WTC11 (cell line): ENCODE results near the gene MZF1. TPM values are rescaled to one million over a fixed set of nuclear protein-coding genes. Genes with fewer than 3 reads are reported as not detected.

Experiments used
- ATAC-seq: fragments of 200-7000 bp; cut with Tn5 transposase; 2 replicates; pipeline ENCODE4 v1.10.0; 2021; ENCODE audit warnings: mild to moderate bottlenecking, moderate library complexity
- CTCF ChIA-PET: fragments of 300-600 bp; sonication (Branson Sonifier 250); formaldehyde crosslinking; loops from one replicate; lab custom pipeline; 2021; ENCODE audit warnings: antibody characterized with exemption; lab: Charles Lee
- POLR2A ChIA-PET: fragments of 350-600 bp; sonication (Branson Sonifier 250); formaldehyde crosslinking; loops from one replicate; lab custom pipeline; 2021; ENCODE audit warnings: antibody characterized with exemption; lab: Charles Lee
- DNase-seq: peaks from one replicate; pipeline ENCODE4 v3.0.0; 2021; ENCODE audit warnings: low spot score
- H3K27ac Mint-ChIP-seq: 2 replicates; pipeline ENCODE4 v1.8.0; 2021; ENCODE audit warnings: mixed read lengths
- H3K27me3 Mint-ChIP-seq: 2 replicates; pipeline ENCODE4 v1.8.0; 2021; ENCODE audit warnings: low read depth, mild to moderate bottlenecking, moderate library complexity, mixed read lengths
- H3K36me3 Mint-ChIP-seq: 2 replicates; pipeline ENCODE4 v1.8.0; 2021; ENCODE audit warnings: mixed read lengths
- H3K4me1 Mint-ChIP-seq: 2 replicates; pipeline ENCODE4 v1.8.0; 2022; ENCODE audit warnings: mixed read lengths
- H3K4me3 Mint-ChIP-seq: 2 replicates; pipeline ENCODE4 v1.8.0; 2021; ENCODE audit warnings: mild to moderate bottlenecking, moderate library complexity, mixed read lengths
- H3K9me3 Mint-ChIP-seq: 2 replicates; pipeline ENCODE4 v1.8.0; 2021; ENCODE audit warnings: mixed read lengths
- ATF1 ChIP-seq: sonication (generic); formaldehyde crosslinking; IDR thresholded peaks from 2 replicates; pipeline ENCODE4 v1.8.1; 2023; ENCODE audit warnings: mild to moderate bottlenecking, moderate library complexity, missing genetic modification reagents
- CREM ChIP-seq: sonication (generic); formaldehyde crosslinking; IDR thresholded peaks from 2 replicates; pipeline ENCODE4 v1.8.1; 2022; ENCODE audit warnings: mild to moderate bottlenecking, missing genetic modification reagents, moderate library complexity
- E2F1 ChIP-seq: sonication (generic); formaldehyde crosslinking; IDR thresholded peaks from 2 replicates; pipeline ENCODE4 v1.8.0; 2022; ENCODE audit warnings: mild to moderate bottlenecking, missing genetic modification reagents
- FOXK1 ChIP-seq: sonication (generic); formaldehyde crosslinking; IDR thresholded peaks from 2 replicates; pipeline ENCODE4 v1.8.0; 2022; ENCODE audit warnings: mild to moderate bottlenecking, moderate library complexity, missing genetic modification reagents
- GRHL2 ChIP-seq: fragments of 250-450 bp; sonication (Bioruptor Pico); IDR thresholded peaks from 2 replicates; pipeline ENCODE4 v1.8.0; 2022; ENCODE audit warnings: mild to moderate bottlenecking, moderate library complexity; ENCODE audit not compliant: insufficient replicate concordance, severe bottlenecking
- HMGA2 ChIP-seq: fragments of 250-450 bp; sonication (Bioruptor Pico); IDR thresholded peaks from 2 replicates; pipeline ENCODE4 v1.4.0; 2021; ENCODE audit warnings: mild to moderate bottlenecking, moderate library complexity
- IRF1 ChIP-seq: sonication (generic); formaldehyde crosslinking; IDR thresholded peaks from 2 replicates; pipeline ENCODE4 v1.8.0; 2023; ENCODE audit warnings: missing genetic modification reagents
- JAZF1 ChIP-seq: fragments of 250-450 bp; sonication (Bioruptor Pico); IDR thresholded peaks from 2 replicates; pipeline ENCODE4 v1.9.0; 2021; ENCODE audit warnings: moderate library complexity, mild to moderate bottlenecking, inconsistent platforms
- KAT7 ChIP-seq: sonication (generic); formaldehyde crosslinking; IDR thresholded peaks from 2 replicates; pipeline ENCODE4 v1.8.1; 2023; ENCODE audit warnings: missing genetic modification reagents, mild to moderate bottlenecking, borderline replicate concordance
- NFATC4 ChIP-seq: fragments of 250-450 bp; sonication (Bioruptor Pico); IDR thresholded peaks from 2 replicates; pipeline ENCODE4 v1.9.0; 2021; ENCODE audit warnings: mild to moderate bottlenecking
- NFE2L1 ChIP-seq: sonication (generic); formaldehyde crosslinking; IDR thresholded peaks from 2 replicates; pipeline ENCODE4 v1.8.1; 2023; ENCODE audit warnings: missing genetic modification reagents
- NFYB ChIP-seq: sonication (generic); formaldehyde crosslinking; conservative IDR thresholded peaks from 2 replicates; pipeline ENCODE4 v1.8.0; 2022; ENCODE audit warnings: low read depth, missing genetic modification reagents
- NR2C2 ChIP-seq: sonication (generic); formaldehyde crosslinking; IDR thresholded peaks from 2 replicates; pipeline ENCODE4 v1.8.0; 2022; ENCODE audit warnings: mild to moderate bottlenecking, missing genetic modification reagents
- SMAD4 ChIP-seq: sonication (generic); formaldehyde crosslinking; IDR thresholded peaks from 2 replicates; pipeline ENCODE4 v1.8.0; 2022; ENCODE audit warnings: mild to moderate bottlenecking, missing genetic modification reagents
- SP1 ChIP-seq: sonication (generic); formaldehyde crosslinking; conservative IDR thresholded peaks from 2 replicates; pipeline ENCODE4 v1.8.1; 2022; ENCODE audit warnings: missing genetic modification reagents
- TEAD4 ChIP-seq: sonication (generic); formaldehyde crosslinking; IDR thresholded peaks from 2 replicates; pipeline ENCODE4 v1.8.0; 2022; ENCODE audit warnings: mild to moderate bottlenecking, missing genetic modification reagents
- TP53 ChIP-seq: sonication (generic); formaldehyde crosslinking; IDR thresholded peaks from 2 replicates; pipeline ENCODE4 v1.8.1; 2023; ENCODE audit warnings: mild to moderate bottlenecking, missing genetic modification reagents
- USF2 ChIP-seq: sonication (generic); formaldehyde crosslinking; IDR thresholded peaks from 2 replicates; pipeline ENCODE4 v1.8.1; 2023; ENCODE audit warnings: mild to moderate bottlenecking, missing genetic modification reagents, moderate library complexity
- ZBTB21 ChIP-seq: sonication (generic); formaldehyde crosslinking; IDR thresholded peaks from 2 replicates; pipeline ENCODE4 v1.8.1; 2023; ENCODE audit warnings: mild to moderate bottlenecking, missing genetic modification reagents, borderline replicate concordance
- ZNF121 ChIP-seq: sonication (generic); formaldehyde crosslinking; IDR thresholded peaks from 2 replicates; pipeline ENCODE4 v1.8.0; 2023; ENCODE audit warnings: missing genetic modification reagents
- ZNF219 ChIP-seq: sonication (generic); formaldehyde crosslinking; IDR thresholded peaks from 2 replicates; pipeline ENCODE4 v1.8.0; 2023; ENCODE audit warnings: missing genetic modification reagents, mild to moderate bottlenecking, borderline replicate concordance
- ZNF416 ChIP-seq: fragments of 250-450 bp; sonication (Bioruptor Pico); IDR thresholded peaks from 2 replicates; pipeline ENCODE4 v1.9.0; 2021; ENCODE audit warnings: mild to moderate bottlenecking, inconsistent platforms
- ZNF423 ChIP-seq: fragments of 250-450 bp; sonication (Bioruptor Pico); IDR thresholded peaks from 2 replicates; pipeline ENCODE4 v2.1.2; 2022; ENCODE audit warnings: mild to moderate bottlenecking, moderate library complexity
- total RNA-seq: library from RNA; stranded (reverse); gene quantifications from 3 replicates; pipeline ENCODE4 v1.2.3, GENCODE V29; 2021
- TF ChIP-seq, protein P1 (sequence below): sonication (generic); formaldehyde crosslinking; IDR thresholded peaks from 2 replicates; pipeline ENCODE4 v1.8.0; 2022; ENCODE audit warnings: mild to moderate bottlenecking, missing genetic modification reagents
- TF ChIP-seq, protein P2 (sequence below): sonication (generic); formaldehyde crosslinking; IDR thresholded peaks from 2 replicates; pipeline ENCODE4 v1.8.1; 2023; ENCODE audit warnings: mild to moderate bottlenecking, missing genetic modification reagents
- TF ChIP-seq, protein P3 (sequence below): sonication (generic); formaldehyde crosslinking; IDR thresholded peaks from 2 replicates; pipeline ENCODE4 v1.8.0; 2022; ENCODE audit warnings: mild to moderate bottlenecking, missing genetic modification reagents
- TF ChIP-seq, protein P4 (sequence below): sonication (generic); formaldehyde crosslinking; IDR thresholded peaks from 2 replicates; pipeline ENCODE4 v1.8.1; 2023; ENCODE audit warnings: mild to moderate bottlenecking, moderate library complexity, missing genetic modification reagents

The MZF1 gene
- total RNA-seq, 1 experiment from 2014 or later, result 22.2 TPM

DNA sequence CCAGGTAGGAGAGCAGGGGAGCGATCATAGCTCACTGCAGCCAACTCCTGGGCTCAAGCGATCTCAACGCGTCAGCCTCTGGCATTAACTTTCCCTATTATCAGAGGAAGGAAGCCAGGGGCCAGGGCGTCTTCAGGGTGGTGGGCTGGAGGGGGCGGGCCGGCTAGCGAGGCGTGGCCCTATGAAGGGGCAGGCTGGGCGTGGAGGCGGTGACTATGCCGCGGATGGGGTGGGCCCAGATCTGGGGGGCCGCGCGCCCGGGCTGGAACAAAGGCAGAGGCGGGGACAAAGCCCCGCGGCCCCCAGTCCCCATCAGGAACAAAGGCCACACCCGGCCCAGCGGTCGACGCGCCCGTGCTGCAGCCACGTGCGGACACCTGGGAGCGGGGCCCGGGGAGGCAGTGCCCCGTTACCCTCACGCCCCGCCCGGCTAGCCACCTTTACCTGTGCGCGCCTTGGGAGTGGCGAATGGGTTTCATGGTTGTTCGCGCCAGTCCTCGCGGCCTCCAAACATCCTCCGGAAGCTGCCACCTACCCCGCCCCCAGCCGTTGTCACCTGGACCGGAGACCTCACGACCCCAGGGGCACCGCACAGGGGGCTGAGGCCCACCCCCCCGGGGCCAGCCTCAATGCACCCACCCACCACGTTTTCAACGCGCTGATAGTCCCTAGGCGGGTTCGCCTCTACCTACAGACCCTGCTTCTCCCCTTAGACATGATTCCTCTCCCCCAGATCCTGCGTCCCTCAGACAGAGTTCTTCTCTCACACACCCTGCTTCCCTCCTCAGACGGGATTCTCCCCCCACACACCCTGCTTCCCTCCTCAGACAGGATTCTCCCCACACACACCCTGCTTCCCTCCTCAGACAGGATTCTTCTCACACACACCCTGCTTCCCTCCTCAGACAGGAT lies 34.6 kb downstream of the MZF1 start:
- ATAC-seq (peak; percentile 98), DNase-seq (peak; percentile 93)
- H3K4me3 Mint-ChIP-seq, result peak overlapping the region; percentile 73
- H3K9me3 Mint-ChIP-seq, result no peaks in the 10 kb centered on the region
- peaks cover 51% of the 10 kb centered on the region for H3K27me3 Mint-ChIP-seq
- H3K4me1 Mint-ChIP-seq, result peaks cover 9% of the 10 kb centered on the region
- H3K27ac Mint-ChIP-seq, result peak overlapping the region; percentile 100
- no peaks in the 10 kb centered on the region for H3K36me3 Mint-ChIP-seq
- ChIA-PET CTCF (interaction anchor here (0.6 to 2.2 kb wide), 4 partner anchors 18 to 43 kb away, joined by 3 to 21 read pairs (median 4); partner anchors contain the start of gene ZBTB45), POLR2A (interaction anchor here (0.6 to 1.5 kb wide), 3 partner anchors 15 to 22 kb away, joined by 3 to 15 read pairs (median 4); partner anchors contain the start of gene ZBTB45)
- TF ChIP-seq, protein P1, sequence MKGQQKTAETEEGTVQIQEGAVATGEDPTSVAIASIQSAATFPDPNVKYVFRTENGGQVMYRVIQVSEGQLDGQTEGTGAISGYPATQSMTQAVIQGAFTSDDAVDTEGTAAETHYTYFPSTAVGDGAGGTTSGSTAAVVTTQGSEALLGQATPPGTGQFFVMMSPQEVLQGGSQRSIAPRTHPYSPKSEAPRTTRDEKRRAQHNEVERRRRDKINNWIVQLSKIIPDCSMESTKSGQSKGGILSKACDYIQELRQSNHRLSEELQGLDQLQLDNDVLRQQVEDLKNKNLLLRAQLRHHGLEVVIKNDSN, result peak; percentile 78
- TF ChIP-seq GRHL2 (CRISPR knock-in tag) (no peak), KAT7 (CRISPR knock-in tag) (0 out of 2 replicates have a peak, but pooled peaks have one; percentile 60), JAZF1 (CRISPR knock-in tag) (no peak), ZNF219 (no peak), E2F1 (CRISPR knock-in tag) (peak; percentile 74; the same call in 1 of the 2 replicates), TP53 (CRISPR knock-in tag) (peak; percentile 96), ZNF416 (0 out of 2 replicates have a peak, but pooled peaks have one; percentile 40), NR2C2 (CRISPR knock-in tag) (peak; percentile 66; the same call in 1 of the 2 replicates), ZNF121 (CRISPR knock-in tag) (no peak), ATF1 (CRISPR knock-in tag) (no peak), HMGA2 (CRISPR knock-in tag) (no peak), NFYB (CRISPR knock-in tag) (0 out of 2 replicates have a peak, but pooled peaks have one; percentile 27), SMAD4 (CRISPR knock-in tag) (peak; percentile 33; the same call in 1 of the 2 replicates), ZBTB21 (CRISPR knock-in tag) (peak; percentile 64; the same call in 1 of the 2 replicates), IRF1 (CRISPR knock-in tag) (0 out of 2 replicates have a peak, but pooled peaks have one; percentile 76), TEAD4 (CRISPR knock-in tag) (peak; percentile 73; the same call in 1 of the 2 replicates), USF2 (peak; percentile 64), NFE2L1 (CRISPR knock-in tag) (peak; percentile 59; the same call in 1 of the 2 replicates), CREM (CRISPR knock-in tag) (peak; percentile 44; the same call in 1 of the 2 replicates), ZNF423 (peak; percentile 83), FOXK1 (0 out of 2 replicates have a peak, but pooled peaks have one; percentile 38), NFATC4 (no peak), SP1 (CRISPR knock-in tag) (peak; percentile 90)
- TF ChIP-seq, protein P2, sequence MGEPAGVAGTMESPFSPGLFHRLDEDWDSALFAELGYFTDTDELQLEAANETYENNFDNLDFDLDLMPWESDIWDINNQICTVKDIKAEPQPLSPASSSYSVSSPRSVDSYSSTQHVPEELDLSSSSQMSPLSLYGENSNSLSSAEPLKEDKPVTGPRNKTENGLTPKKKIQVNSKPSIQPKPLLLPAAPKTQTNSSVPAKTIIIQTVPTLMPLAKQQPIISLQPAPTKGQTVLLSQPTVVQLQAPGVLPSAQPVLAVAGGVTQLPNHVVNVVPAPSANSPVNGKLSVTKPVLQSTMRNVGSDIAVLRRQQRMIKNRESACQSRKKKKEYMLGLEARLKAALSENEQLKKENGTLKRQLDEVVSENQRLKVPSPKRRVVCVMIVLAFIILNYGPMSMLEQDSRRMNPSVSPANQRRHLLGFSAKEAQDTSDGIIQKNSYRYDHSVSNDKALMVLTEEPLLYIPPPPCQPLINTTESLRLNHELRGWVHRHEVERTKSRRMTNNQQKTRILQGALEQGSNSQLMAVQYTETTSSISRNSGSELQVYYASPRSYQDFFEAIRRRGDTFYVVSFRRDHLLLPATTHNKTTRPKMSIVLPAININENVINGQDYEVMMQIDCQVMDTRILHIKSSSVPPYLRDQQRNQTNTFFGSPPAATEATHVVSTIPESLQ (CRISPR knock-in tag), result no peak
- TF ChIP-seq, protein P3, sequence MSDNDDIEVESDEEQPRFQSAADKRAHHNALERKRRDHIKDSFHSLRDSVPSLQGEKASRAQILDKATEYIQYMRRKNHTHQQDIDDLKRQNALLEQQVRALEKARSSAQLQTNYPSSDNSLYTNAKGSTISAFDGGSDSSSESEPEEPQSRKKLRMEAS (CRISPR knock-in tag), result peak; percentile 99
- TF ChIP-seq, protein P4, sequence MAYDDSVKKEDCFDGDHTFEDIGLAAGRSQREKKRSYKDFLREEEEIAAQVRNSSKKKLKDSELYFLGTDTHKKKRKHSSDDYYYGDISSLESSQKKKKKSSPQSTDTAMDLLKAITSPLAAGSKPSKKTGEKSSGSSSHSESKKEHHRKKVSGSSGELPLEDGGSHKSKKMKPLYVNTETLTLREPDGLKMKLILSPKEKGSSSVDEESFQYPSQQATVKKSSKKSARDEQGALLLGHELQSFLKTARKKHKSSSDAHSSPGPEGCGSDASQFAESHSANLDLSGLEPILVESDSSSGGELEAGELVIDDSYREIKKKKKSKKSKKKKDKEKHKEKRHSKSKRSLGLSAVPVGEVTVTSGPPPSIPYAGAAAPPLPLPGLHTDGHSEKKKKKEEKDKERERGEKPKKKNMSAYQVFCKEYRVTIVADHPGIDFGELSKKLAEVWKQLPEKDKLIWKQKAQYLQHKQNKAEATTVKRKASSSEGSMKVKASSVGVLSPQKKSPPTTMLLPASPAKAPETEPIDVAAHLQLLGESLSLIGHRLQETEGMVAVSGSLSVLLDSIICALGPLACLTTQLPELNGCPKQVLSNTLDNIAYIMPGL (CRISPR knock-in tag), result 0 out of 2 replicates have a peak, but pooled peaks have one; percentile 47
